ENCODE data around the gene FAM117A.
"Not testable (repeated sequence)": the region's sequence is repeated elsewhere in the genome, so short reads cannot be mapped to it uniquely, and the experiment has no call there.

FAM117A gene

DNA sequence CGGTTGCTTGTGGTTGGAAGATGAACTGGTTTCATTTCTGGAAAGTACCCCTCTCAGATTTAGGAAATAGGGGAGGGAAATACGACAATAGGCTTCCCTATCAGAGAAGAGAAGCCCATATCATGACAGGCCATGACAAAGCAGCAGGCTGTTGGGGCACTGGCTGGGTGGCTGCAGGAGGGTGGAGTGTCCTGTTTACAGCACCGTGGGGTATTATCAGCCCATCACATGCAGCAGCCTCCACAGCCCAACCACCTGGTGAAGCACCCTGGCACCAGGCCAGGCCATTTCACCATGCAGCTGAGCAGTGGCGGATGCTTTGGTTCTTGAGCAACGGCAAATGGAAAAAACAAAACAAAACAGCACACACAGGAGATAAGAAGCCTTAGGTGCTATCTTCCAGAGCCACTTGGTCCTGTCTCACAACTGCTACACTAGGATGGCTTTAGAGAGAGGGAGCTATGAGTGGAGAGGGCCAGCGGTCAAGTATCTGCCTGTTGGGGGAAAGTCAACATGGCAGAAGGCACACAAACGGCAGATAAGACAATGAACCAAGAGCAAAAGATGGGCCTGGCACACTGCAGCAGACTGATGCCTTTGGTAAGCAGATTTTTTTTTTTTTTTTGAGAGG lies 24.2 kb downstream of the FAM117A start:
- DNase-seq = peak; percentile 54 to 96 (median 78)

DNA sequence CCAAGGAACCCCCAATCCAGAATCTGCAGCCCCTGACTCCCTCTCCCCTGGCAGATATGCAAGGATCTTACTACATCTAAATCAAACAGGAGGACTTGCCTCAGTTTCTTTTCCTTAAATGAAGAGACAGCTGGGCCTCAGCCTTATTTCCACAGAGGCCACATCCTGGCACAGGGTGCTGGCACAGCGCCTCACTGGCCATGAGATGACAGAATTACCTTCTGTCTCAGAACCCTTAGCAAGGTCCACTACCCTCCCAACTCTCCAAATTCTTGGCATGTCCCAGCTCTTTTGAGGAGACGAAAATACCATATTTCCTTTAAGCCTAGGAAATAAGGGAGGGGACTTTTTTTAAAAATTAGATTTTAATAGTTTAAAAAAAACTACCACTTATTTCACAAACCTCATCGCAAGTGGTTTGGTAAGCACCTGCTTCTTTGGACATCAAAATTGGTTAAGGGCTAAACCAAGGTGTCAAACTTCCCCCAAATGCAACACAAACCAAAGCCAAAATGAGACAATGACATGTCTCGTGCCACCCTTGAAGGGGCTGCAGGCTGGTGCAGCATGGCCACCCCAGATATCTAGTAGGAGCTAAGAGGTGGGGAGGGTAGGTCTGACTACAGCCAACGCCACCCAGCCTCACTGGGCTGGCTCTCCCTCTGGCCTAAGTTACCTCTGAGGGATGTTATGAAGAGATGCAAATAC lies 25.3 kb downstream of the FAM117A start:
- no peak for DNase-seq

DNA sequence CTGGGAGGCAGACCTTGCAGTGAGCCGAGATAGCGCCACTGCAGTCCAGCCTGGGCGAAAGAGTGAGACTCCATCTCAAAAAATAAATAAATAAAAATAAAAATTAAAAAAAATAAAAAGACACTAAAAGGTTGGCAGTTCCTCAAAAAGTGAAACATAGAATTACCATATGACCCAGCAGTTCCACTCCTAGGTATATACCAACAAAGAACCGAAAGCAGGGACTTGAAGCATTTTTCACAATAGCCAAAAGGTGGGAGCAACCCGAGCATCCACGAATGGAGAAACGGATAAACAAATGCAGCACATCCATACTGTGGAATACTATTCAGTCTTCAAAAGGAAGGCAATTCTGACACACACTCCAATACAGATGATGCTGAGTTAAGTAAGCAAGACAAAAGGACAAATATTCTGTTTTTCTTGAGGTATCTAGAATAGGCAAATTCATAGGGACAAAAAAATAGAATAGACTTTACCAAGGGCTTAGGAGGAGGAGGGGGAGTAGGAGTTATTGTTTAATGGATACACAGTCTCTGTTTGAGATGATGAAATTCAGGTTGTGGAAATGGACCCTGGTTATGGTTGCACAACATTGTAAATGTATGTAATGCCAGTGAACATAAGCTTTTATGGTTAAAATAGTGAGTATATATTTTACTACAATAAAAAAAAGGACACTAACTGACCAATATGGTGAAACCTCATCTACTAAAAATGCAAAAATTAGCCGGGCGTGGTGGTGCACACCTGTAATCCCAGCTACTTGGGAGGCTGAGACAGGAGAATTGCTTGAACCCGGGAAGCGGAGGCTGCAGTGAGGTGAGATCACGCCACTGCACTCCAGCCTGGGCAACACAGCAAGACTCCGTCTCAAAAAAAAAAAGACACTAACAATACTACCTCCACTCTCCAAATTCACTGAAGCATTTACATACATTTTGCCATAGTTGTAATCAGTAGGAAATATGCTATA lies 29.1 kb downstream of the FAM117A start:
- no peak for DNase-seq

DNA sequence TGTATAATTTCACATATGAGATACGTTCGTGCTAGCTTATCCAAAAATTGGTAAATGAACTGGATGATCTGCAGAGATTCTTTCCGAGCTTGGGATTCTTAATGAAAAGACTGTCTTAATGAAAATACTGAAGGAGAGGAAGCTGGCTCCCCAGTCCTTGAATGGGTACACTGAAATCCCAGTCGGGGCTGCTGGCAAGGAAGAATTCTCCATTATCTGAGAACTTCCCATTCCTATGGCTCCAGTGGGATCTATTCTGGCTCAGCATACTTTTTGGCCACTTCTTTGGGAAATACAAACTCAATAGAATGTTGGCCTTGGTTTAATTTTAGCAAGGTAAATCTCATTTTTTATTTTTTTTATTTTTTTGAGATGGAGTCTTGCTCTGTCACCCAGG lies 32.5 kb downstream of the FAM117A start:
- no peak for DNase-seq

DNA sequence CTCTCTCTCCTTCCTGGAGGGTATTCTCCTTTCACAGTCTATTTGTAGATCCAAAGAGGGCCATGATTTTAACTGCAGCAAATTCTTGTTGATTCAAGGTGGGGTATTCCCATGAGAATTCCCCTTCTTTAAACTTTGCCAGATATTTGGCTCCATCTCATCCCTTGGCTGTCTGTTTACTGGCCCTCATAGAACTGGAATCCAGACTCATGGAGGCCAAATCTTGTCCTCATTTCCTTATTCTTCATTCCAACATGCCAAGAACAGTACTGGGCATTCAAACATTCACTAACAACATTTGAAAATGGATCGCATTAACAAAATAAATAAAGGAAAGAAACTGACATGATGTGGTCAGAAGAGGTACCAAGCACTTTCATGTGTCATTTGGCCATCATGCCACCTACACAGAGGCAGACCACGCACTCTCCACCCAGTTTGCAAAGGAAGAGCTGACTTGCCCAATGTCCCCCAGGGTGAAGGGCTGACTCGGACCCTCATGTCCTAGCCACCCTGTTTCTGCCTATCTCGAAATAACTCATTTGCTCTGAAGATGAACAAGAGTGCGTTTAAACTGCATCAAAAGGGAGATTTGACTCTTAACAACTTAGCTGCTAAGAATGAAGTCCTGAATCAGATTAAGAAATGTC lies 33.0 kb downstream of the FAM117A start:
- no peak for DNase-seq

DNA sequence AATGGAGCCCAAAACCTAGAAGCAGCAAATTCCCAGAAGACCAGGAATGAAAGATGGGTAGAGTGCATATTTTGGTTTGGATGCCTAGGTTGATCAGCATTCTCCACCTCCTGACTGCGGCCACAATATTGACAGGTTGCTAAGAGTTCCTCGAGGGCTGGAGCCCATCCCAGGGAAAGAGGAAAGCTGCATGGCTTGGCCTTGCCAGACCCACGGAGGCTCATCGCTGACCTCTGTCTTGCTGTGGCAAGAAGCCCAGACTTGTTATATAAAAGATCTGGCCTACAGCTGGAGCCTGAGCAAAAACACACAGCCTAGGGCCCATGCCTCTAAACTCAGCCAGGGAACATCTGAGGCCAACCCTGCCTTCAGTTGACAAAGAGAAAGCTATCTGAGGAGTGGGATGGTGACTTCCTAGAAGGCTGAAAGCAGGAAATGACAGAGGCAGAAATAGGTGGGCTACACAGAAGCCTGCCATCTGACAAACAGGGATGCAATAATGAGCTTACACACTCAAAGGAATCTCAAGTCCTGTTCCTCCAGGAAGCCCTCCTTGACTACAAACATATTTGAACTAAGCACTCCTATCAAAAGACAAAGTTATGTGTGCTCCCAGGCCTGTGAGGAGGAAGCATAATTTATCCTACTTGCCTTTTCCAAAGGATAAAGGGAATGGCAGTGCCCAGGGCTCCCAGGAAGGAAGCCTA lies 33.7 kb downstream of the FAM117A start:
- DNase-seq = no peak

DNA sequence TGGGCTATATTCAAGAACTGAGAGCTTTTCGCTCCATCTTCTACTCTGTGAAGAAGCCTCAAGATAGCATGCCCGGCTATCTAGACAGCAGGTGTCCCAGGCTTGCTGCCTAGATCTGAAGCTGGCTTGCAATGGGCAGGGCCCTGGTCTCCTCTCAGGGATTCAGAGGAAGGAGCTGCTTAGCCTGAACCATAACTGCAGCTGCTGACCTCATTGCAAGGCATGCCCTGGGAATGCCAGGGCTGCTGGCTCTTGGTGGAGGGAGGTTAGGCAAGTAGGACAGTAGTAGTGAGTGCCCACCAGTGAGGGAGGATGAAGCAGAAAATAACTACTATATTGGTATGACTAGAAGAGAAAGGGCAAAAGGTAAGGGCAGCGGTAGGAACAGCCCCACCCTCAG lies 34.9 kb downstream of the FAM117A start:
- no peak for DNase-seq

DNA sequence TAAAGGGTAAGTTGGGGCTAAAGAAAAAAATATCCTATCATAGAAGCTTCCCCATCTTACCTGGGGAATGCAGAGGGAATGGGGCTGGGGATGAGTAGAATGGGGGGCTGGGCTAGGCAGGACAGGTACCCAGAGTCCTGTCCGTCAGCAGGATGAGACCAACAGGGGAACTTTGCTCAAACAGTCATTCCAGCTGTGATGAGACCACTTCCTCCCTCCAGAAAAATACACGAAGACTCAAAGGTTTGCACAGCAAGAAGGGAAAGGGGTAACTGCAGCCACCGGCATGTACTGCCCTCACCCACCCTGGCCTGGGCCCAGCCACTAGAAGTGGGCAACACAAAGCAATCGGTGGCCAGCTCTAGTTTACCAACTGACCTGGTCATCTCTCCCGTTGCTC lies 35.5 kb downstream of the FAM117A start:
- no peak for DNase-seq

DNA sequence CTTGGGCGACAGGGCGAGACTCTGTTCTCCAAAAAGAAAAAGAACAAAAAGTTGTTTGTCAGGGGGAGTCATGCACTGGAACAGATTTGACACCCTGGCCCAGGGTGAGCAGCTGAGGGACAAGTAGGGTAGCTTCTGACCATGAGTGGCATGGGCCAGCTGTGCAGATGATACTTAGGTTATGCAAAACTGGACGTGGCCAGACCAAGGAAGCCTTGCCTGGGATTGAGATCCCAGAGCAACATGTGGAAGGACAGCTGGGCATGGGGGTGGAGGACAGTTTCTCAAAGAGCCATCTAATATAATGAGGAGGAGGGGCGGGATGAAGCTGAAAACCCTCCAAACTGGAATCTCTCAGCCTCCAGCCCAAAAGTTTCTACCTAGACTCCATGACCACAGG lies 36.6 kb downstream of the FAM117A start:
- no peak for DNase-seq

DNA sequence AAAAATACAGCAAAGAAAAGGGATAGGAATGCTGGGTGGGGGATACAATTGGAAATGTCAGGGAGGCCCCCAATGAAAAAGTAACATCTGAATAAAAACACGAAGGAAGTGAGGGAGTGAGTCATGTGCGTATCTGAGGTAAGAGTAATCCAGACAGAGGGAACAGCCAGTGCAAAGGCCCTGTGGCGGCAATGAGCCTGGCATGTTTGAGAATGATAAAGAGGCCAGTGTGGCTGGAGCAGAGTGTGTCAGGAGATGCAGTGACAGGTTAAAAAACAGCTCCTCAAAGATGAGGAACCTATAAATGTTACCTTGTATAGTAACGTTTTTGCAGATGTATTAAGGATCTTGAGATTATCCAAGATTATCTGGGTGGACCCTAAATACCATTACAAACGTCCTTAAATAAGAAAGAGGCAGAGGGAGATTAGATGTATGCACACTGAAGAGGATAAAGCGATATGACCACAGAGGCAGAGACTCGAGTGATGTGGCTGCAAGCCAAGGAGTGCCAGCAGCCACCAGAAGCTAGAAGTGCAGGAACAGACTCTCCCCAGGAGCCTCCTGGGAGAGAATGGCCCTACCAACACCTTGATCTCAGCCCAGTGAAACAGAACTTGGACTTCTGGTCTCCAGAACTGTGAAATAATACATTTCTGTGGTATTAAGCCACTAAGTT lies 38.3 kb downstream of the FAM117A start:
- DNase-seq = no peak

DNA sequence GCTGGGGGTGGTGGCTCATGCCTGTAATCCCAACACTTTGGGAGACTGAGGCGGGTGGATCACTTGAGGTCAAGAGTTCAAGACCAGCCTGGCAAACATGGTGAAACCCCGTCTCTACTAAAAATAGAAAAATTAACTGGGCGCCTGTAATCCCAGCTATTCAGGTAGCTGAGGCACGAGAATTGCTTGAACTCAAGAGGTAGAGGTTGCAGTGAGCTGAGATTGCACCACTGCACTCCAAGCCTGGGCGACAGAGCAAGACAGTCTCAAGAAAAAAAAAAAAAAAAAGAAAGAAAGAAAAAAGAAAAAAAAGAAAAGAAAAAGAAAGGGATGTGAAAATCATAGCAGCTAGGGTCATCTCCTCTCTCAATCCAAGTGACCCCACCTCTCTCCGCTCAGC lies 39.4 kb downstream of the FAM117A start:
- DNase-seq = not testable (repeated sequence)

DNA sequence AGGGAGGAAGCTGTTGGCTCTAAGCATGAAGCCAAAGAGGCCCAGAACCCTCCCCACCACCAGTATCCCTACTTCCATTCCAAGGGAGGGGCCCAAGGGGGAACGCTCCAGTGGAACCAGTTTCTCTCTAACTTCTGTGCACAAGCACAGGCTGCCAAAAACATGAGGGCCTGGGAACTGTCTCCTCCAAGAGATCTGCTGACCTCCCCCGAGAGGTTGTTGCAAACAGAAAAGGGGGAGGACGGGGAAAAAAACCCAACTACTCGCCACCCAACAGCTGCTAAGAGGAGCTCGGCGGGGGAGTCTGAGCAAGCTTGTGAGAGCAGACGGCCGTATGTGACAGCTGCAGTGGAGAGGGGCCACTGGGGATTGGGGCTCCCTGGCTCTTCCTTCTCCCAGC lies 40.5 kb downstream of the FAM117A start:
- DNase-seq = no peak

DNA sequence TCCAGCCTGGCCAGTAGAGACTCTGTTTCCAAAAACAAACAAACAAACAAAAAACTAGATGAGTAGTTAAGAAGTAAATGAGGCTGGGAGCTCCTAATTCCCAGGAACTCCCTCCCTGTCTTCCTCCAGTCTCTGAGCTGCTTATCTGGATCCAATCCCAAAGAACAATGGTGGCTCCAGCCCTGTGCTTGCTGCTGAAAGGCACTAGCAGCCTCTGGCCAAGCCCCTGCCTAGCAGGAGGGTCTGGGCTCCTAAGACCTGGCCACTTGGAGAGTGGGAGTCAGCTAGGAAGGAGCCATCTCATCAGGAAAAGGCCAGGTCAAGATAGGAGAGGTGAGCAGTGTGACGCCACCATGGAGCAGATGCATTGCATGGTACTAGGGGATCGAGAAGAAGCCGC lies 41.9 kb downstream of the FAM117A start:
- no peak for DNase-seq

DNA sequence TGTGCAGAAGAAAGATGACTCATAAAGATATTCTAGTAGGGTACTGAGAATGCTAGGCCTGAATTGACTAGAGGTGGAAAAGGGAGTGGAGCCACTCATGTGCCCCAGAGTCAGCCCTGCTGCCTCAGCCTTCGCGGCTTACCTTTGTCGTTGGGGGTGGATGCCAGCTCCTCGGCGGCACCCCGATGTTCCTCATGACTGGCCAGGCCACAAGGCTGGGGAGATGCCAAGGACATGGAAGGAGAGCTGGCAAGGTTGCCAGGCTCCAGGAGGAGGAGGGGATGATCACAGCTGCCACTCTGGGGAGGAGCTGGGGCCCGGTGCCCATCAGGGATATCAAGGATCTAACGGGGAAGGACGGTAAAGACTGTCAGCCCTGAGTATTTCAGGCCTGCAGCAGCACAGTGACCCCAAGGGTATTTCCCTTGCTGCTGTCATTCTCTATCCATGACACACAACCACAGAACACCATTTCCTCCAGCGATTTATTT lies 46.5 kb downstream of the FAM117A start:
- DNase-seq = no peak

DNA sequence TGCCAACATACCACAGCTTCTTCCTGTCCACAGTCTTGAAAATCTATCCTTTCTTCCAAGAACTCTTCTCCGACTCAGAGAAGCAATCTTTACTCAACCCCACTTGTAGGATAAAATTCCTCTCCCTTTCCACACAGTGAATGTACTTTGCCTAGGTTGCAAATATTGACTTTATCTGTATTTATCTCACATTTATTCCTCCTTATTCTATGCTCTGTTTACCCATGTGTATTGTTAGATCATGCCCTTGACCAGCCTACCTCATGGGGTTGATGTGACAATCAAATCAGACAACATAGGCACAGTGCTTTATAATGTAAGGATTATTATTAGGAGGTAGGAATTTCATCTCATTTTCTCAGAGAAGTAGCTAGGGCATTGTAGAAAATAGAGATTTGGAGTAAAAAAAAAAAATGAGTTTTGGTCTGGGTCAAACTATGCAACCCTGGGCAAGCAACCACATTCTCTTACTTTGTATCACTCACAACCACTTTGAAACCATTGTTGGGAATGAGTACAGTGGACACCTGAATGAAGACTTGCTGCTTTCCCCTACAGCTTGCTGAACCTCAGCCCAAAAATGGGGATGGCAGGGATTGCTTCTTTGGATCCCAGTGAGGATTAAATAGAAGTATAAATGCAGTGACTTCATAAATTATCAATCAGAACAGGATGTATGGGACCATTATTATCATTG lies 47.1 kb downstream of the FAM117A start:
- no peak for DNase-seq

DNA sequence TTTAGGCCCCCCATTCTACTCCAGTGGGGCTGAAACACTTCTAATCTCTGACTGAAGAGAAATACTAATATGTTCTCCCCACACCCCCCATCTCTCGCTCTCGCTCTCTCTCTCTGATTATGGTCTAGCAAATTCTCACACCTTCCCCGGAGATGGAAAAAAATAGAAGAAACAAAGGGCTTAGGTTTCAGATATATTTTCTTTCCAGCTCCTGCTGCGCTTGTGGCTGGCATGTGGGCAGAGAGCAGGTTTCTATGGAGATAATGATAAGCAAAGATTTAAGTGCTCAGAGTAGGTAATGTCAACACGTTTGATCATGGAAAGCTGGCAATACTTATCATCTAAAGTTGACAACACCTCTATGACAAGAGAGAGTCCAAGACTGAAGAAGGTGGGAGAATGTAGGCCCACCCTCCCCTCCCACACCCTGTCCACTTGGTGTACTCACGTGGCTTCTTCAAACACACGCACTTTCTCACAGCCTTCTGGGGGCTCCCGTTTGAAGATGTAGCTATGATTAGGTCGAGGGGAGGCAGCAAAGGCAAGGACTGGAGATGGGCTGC lies 48.1 kb downstream of the FAM117A start:
- no peak for DNase-seq

DNA sequence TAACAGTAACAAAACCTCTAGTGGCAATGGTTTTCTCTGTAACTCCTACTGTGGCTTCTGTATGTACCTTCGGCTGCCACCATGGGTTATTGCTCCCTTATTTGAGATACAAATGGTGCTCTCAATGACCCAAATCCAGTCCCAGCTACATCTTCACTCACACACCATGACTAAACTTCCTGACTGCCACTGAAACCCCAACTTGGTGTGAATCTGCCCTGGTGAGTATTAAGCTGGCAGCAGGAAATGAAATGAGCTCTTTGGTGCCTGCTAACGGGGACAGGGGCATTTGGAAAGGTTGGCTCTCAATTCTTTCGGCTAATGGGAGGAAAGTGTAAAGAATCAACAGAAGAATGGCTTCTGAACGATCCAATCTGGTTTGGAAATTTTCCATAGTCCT lies 48.7 kb downstream of the FAM117A start:
- no peak for DNase-seq

DNA sequence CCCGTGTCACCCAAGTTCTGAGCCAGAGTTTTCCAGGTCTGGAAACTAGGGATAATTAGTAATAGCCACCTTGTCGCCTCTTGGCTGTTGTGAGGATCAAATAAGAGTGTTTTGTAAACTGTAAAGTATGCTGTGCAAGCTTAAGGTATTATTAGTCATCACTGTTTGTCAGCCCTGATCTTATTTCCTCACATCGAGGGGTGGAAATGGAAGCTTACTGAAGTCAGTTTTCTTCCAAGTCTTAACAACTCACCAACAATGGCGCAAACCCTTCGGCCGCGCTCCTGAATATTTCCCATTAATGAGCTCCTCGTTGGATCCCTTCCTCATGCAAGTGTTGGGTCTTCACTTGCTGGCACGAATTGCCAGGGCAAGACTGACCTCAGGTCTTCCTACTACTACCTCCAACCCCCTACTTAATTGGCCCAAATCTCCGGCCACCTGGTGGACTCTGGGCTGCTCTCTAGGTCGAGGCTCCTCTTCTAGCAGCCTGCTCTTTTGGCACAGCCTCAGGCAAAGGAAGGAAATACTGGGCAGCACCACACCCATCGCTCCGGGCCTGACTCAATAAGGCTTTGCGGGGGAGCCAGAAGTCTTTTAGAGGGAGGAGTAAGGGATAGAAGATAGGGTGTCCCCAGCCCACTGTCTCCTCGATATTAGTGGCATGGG lies 55.3 kb downstream of the FAM117A start:
- no peak for DNase-seq

DNA sequence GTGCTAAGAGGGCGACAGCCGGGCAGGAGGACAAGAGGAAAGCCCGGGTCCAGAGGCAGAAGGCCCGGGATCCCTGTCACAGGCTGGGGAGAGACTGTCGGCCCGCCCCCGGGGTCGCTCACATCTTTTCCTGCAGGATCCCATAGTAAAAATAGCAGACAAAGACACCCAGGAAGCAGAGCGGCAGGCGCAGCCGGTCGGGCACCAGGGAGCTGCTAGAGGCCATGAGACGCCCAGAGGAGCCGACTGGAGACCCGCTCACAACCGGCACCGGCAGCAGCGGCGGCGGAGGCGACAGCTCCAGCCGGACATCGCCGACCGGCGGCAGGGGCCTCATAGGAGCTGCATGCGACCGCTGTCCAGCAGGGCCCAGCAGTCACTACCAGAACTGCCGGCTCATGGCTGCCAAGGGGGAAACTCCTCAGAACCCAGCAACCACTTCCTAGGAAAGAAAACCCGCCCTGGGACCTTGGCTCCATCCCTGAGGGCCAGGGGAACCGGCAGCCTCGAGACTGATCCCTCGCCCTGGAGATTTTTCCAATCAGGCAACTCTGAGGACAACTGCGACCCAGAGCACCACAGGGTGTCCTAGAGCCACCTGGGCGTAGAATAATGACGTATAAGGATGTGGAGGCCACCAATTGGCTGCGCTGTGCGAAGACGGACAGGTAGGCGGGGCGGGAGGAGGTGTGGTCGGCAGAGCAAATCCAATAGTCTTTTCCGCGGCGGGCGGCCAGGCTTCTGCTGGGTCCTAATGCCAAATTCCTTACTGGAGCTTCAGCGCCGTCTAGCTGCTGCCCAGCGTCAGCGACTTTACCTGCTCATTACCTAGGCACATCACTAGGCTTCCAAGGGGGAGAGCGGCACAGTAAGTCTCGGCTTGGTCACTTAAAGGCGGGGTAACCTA lies 56.1 kb downstream of the FAM117A start, which contains the start of gene SLC35B1:
Gene SLC35B1 (minus strand): TSS at position 357 of the 907 bp plus-strand sequence. CDS start 131 bp downstream, at position 226.
- peak; percentile 87 to 97 (median 93) for DNase-seq
